Karpas-422 (cell line): ENCODE data around the gene CHMP1B. TPM values are rescaled to one million over a fixed set of nuclear protein-coding genes. Genes with fewer than 3 reads are reported as not detected.
A peak's percentile ranks its signal among the peaks of the same experiment; 100 is the strongest.
"Not testable (repeated sequence)": the region's sequence is repeated elsewhere in the genome, so short reads cannot be mapped to it uniquely, and the experiment has no call there.

Source experiments
- DNase-seq: peaks from one replicate; pipeline ENCODE4 v3.0.0-alpha.2; 2015
- H2AFZ ChIP-seq: fragments of 200-600 bp; sonication (generic); 2 replicates; pipeline ENCODE4 v1.6.1; 2014; ENCODE audit warnings: antibody characterized with exemption, low read length, mixed read lengths
- H3K27ac ChIP-seq: fragments of 200-600 bp; sonication (generic); 2 replicates; pipeline ENCODE4 v1.5.1; 2014; ENCODE audit warnings: mild to moderate bottlenecking, low read length, moderate library complexity
- H3K27me3 ChIP-seq: fragments of 200-600 bp; sonication (generic); 2 replicates; pipeline ENCODE4 v1.6.1; 2014; ENCODE audit warnings: low read length, mixed read lengths
- H3K36me3 ChIP-seq: fragments of 200-600 bp; sonication (generic); 2 replicates; pipeline ENCODE4 v1.6.1; 2014; ENCODE audit warnings: low read length, mixed read lengths; ENCODE audit not compliant: insufficient read depth
- H3K4me1 ChIP-seq: fragments of 200-600 bp; sonication (generic); 2 replicates; pipeline ENCODE4 v1.6.1; 2014; ENCODE audit warnings: mild to moderate bottlenecking, low read length, mixed read lengths
- H3K4me2 ChIP-seq: fragments of 200-600 bp; sonication (generic); 2 replicates; pipeline ENCODE4 v1.6.1; 2014; ENCODE audit warnings: low read length, low read depth, mild to moderate bottlenecking; ENCODE audit not compliant: poor library complexity, severe bottlenecking
- H3K4me3 ChIP-seq: fragments of 200-600 bp; sonication (generic); 2 replicates; pipeline ENCODE4 v1.5.1; 2014; ENCODE audit warnings: mild to moderate bottlenecking, antibody characterized with exemption, low read length, mixed read lengths
- H3K79me2 ChIP-seq: fragments of 200-600 bp; sonication (generic); 2 replicates; pipeline ENCODE4 v1.6.1; 2014; ENCODE audit warnings: mild to moderate bottlenecking, low read length, mixed read lengths
- H3K9ac ChIP-seq: fragments of 200-600 bp; sonication (generic); 2 replicates; pipeline ENCODE4 v1.6.0; 2014; ENCODE audit warnings: low read length
- H3K9me2 ChIP-seq: fragments of 200-600 bp; sonication (generic), shearing (Covaris generic); replicated peaks from 2 replicates; pipeline ENCODE4 v1.6.0; 2014; ENCODE audit warnings: mild to moderate bottlenecking, low read length, moderate library complexity; ENCODE audit not compliant: insufficient read depth
- H3K9me3 ChIP-seq: fragments of 300-700, 200-600 bp; sonication (generic); 2 replicates; pipeline ENCODE4 v1.6.1; 2014; ENCODE audit warnings: low read length, mixed read lengths
- H4K20me1 ChIP-seq: fragments of 200-600 bp; sonication (generic); 2 replicates; pipeline ENCODE4 v1.6.1; 2014; ENCODE audit warnings: mild to moderate bottlenecking, antibody characterized with exemption, low read length, low read depth; ENCODE audit not compliant: insufficient read depth
- total RNA-seq: library from RNA; depleted of rRNA; stranded (reverse); fragments of >200 nt; shearing (Covaris generic); gene quantifications from 2 replicates; pipeline ENCODE4 v1.2.3, GENCODE V29; 2014; ENCODE audit warnings: low replicate concordance

CHMP1B gene
- total RNA-seq, 1 experiment from 2014 or later = 28.3 TPM

DNA sequence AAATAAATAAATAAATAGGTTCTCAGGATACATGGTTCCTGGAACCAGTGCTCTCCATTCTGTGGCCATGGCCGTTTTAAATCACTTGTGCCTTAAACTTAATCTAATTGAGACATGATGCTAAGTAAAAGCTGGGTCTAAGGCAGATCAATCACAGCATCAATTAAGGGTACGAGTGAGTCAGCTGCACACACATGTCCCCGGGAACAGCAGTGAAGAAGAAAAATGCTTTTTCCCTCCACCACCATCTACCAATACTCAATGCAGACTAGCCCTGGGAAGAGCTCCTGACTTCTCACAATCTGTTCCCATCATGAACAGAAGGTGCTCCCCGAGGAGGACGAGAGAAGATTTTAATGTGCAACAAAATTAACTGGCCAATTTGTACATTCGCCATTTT, 6.8 kb upstream of the CHMP1B start:
- Histone ChIP-seq H3K79me2 (no peaks in the 10 kb centered on the region), H3K27me3 (no peaks in the 10 kb centered on the region), H3K27ac (no peak overlapping the region), H3K4me2 (no peak overlapping the region), H3K9ac (no peak overlapping the region), H3K4me1 (no peaks in the 10 kb centered on the region), H3K4me3 (no peak overlapping the region), H2AFZ (no peak overlapping the region), H3K9me3 (no peaks in the 10 kb centered on the region), H4K20me1 (no peaks in the 10 kb centered on the region), H3K9me2 (no peaks in the 10 kb centered on the region), H3K36me3 (no peaks in the 10 kb centered on the region)
- DNase-seq = no peak

DNA sequence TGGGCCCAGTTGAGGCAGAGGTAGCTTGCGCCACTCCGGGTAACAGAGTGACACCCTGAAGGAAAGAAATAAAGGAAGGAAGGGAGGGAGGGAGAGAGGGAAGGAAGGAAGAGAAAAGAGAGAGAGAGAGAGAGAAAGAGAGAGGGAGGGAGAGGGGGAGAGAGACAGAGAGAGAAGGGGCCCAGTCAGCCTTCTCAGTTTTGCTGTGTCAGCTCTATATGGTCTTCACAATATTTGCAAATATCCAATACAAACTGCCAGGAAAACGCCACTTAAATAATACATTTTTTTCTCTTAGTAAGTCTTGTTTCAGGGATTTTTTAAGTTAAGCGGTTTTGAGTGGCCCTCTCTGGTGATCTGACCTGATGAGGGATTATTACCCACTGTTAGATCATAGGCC, 5.6 kb upstream of the CHMP1B start:
- Histone ChIP-seq H3K4me2 (no peak overlapping the region), H3K9me3 (no peaks in the 10 kb centered on the region), H3K9me2 (no peaks in the 10 kb centered on the region), H3K79me2 (no peaks in the 10 kb centered on the region), H3K27me3 (no peaks in the 10 kb centered on the region), H3K27ac (no peak overlapping the region), H4K20me1 (no peaks in the 10 kb centered on the region), H3K4me3 (no peak overlapping the region), H3K9ac (no peak overlapping the region), H3K36me3 (no peaks in the 10 kb centered on the region), H3K4me1 (peaks cover 11% of the 10 kb centered on the region), H2AFZ (no peak overlapping the region)
- DNase-seq = no peak

DNA sequence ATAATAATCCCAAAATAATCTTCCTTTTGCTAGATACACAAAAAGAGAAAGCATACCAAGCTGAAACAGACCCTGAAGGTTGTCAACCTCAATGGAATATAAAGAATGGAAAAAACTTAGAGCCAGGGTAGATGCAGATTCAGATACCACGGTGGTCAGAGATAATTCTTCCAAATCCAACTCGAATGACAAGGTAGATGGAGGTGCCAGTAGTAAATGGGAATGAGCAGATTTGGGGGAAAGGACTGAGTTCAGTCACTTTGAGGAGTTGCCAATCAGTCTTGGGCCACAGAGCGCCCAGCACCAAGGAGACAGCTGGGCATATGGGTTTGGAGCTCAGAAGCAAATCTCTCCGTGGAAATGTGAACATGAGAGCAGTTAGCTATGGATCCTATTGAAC, 3.4 kb upstream of the CHMP1B start:
- Histone ChIP-seq H3K9me2 (no peaks in the 10 kb centered on the region), H3K36me3 (no peaks in the 10 kb centered on the region), H3K4me3 (no peak overlapping the region), H3K79me2 (peaks cover 16% of the 10 kb centered on the region), H3K27ac (no peak overlapping the region), H3K9ac (no peak overlapping the region), H3K27me3 (no peaks in the 10 kb centered on the region), H3K4me1 (peaks cover 22% of the 10 kb centered on the region), H3K4me2 (no peak overlapping the region), H3K9me3 (no peaks in the 10 kb centered on the region), H2AFZ (no peak overlapping the region), H4K20me1 (0 out of 2 replicates have a peak, but pooled peaks cover 6% of the 10 kb centered on the region)
- DNase-seq = no peak

DNA sequence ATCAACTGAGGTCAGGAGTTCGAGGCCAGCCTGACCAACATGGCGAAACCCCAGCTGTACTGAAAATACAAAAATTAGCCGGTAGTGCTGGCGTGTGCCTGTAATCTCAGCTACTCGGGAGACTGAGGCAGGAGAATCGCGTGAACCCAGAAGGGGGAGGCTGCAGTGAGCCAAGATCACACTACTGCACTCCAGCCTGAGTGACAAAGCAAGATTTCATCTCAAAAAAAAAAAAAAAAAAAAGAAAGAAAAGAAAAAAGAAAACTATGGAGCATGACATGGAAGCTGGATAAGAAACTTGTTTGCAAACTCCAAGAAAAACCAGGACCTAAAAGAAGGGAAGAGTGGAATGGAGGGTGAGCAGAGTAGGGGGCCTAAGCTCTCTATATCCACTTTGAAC, 1.9 kb upstream of the CHMP1B start:
- H3K27me3 ChIP-seq = no peaks in the 10 kb centered on the region
- DNase-seq = no peak
- no peak overlapping the region for H3K4me3 ChIP-seq
- H2AFZ ChIP-seq = no peak overlapping the region
- no peaks in the 10 kb centered on the region for H3K9me3 ChIP-seq
- H3K4me1 ChIP-seq = peaks cover 29% of the 10 kb centered on the region
- no peak overlapping the region for H3K4me2 ChIP-seq
- 0 out of 2 replicates have a peak, but pooled peaks cover 7% of the 10 kb centered on the region for H4K20me1 ChIP-seq
- no peak overlapping the region for H3K9ac ChIP-seq
- no peak overlapping the region for H3K27ac ChIP-seq
- H3K9me2 ChIP-seq = no peaks in the 10 kb centered on the region
- no peaks in the 10 kb centered on the region for H3K36me3 ChIP-seq
- H3K79me2 ChIP-seq = peaks cover 23% of the 10 kb centered on the region

DNA sequence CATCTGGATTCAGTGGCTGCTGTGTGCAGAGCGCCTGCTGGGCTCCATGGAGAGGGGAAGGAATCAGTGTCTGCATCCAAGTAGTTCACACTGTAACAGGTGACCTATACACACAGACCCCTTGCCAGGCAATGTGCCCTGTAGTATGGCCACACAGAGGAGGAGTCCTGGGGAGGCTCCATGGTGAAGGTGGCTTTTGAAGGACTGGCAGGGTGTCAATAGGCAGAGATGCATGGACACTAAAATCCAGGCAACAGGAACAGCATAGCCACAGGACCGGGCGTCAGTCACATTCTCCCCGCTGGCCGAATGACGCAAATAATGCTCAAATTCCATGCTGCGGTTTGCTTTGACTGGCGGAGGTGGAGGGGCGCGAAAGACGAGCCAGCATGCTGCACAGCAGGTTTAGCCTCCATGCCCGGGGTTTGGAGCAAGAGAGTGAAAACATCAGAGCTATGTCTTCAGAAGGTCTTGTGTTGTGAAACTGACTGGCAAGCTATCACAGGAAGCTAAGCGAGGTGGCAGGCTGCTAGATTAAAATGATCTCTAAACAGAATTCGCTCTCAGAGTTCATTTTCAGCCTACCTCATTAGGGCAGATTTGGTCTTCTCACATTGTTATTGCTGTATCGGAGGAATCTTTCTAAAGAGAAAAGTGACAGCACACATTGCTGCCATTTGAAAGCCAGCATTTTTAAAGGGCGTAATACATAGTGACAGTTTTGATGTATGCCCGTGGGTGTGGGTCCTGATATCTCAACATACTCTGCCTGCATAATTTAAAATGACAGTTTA, 1.2 kb upstream of the CHMP1B start:
- Histone ChIP-seq H3K9me2 (no peaks in the 10 kb centered on the region), H3K4me1 (peaks cover 29% of the 10 kb centered on the region), H3K4me2 (peak overlapping the region; percentile 95), H2AFZ (peak overlapping the region; percentile 99), H3K9ac (peak overlapping the region; percentile 86), H4K20me1 (0 out of 2 replicates have a peak, but pooled peaks cover 7% of the 10 kb centered on the region), H3K9me3 (no peaks in the 10 kb centered on the region), H3K27me3 (no peaks in the 10 kb centered on the region), H3K4me3 (peak overlapping the region; percentile 84), H3K27ac (no peak overlapping the region), H3K36me3 (no peaks in the 10 kb centered on the region), H3K79me2 (peaks cover 23% of the 10 kb centered on the region)
- DNase-seq = peak; percentile 66

DNA sequence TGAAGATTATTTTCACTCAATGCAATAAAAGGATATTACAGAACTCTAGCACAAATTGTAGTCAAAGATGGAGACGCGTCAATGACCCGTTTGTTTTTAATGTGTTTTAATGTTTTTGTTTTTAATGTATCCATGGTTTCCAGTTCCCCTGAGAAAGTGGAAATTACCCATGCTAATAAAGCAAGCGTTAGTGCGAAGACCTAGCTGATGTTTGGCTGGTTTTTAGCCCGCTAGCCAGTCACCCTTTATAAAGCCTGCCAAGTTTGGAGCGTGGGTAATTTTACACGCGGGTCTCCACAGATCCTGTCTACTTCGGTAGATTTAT, 430 bp upstream of the CHMP1B start:
- H3K9me2 ChIP-seq = no peaks in the 10 kb centered on the region
- H4K20me1 ChIP-seq = 0 out of 2 replicates have a peak, but pooled peaks cover 7% of the 10 kb centered on the region
- H3K4me2 ChIP-seq = peak overlapping the region; percentile 95
- H3K27ac ChIP-seq = no peak overlapping the region
- peaks cover 29% of the 10 kb centered on the region for H3K4me1 ChIP-seq
- peaks cover 23% of the 10 kb centered on the region for H3K79me2 ChIP-seq
- peak overlapping the region; percentile 86 for H3K9ac ChIP-seq
- H3K4me3 ChIP-seq = peak overlapping the region; percentile 84
- no peaks in the 10 kb centered on the region for H3K36me3 ChIP-seq
- H3K27me3 ChIP-seq = no peaks in the 10 kb centered on the region
- DNase-seq = no peak
- no peaks in the 10 kb centered on the region for H3K9me3 ChIP-seq
- peak overlapping the region; percentile 99 for H2AFZ ChIP-seq

DNA sequence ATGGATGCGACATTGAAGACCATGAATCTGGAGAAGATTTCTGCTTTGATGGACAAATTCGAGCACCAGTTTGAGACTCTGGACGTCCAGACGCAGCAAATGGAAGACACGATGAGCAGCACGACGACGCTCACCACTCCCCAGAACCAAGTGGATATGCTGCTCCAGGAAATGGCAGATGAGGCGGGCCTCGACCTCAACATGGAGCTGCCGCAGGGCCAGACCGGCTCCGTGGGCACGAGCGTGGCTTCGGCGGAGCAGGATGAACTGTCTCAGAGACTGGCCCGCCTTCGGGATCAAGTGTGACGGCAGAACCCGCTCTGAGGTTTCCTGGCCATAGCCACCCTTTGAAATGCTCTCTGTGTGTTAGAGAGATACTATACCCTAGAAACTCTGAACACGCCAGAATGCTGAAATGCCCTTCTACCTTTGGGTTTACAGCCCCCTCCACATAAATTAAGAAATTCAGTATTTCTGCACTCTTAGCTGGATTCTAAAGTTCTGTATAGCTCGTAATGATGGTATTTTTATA, 659 bp downstream of the CHMP1B start:
- H3K79me2 ChIP-seq = peaks cover 23% of the 10 kb centered on the region
- no peak overlapping the region for H3K27ac ChIP-seq
- H3K9ac ChIP-seq = peak overlapping the region; percentile 86
- no peaks in the 10 kb centered on the region for H3K9me2 ChIP-seq
- peak overlapping the region; percentile 84 for H3K4me3 ChIP-seq
- H3K4me2 ChIP-seq = peak overlapping the region; percentile 95
- no peaks in the 10 kb centered on the region for H3K36me3 ChIP-seq
- 0 out of 2 replicates have a peak, but pooled peaks cover 7% of the 10 kb centered on the region for H4K20me1 ChIP-seq
- H3K27me3 ChIP-seq = no peaks in the 10 kb centered on the region
- H3K4me1 ChIP-seq = peaks cover 29% of the 10 kb centered on the region
- no peaks in the 10 kb centered on the region for H3K9me3 ChIP-seq
- DNase-seq = peak; percentile 71
- peak overlapping the region; percentile 40; the same call in 1 of the 2 replicates for H2AFZ ChIP-seq

DNA sequence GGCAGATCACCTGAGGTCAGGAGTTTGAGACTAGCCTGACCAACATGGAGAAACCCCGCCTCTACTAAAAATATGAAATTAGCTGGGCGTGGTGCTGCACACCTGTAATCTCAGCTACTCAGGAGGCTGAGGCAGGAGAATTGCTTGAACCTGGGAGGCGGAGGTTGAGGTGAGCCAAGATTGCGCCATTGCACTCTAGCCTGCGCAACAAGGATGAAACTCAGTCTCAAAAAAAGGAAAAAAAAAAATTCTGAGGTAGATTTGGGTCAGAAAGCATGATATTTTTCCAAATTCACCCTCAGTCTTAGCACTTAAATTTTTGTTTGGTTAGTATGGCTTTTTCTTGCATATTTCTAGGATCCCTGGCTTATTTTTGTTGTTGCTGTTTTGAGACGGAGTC, 3.3 kb downstream of the CHMP1B start:
- H3K36me3 ChIP-seq, H4K20me1 ChIP-seq, H3K9ac ChIP-seq, H3K27ac ChIP-seq, H3K9me2 ChIP-seq, H3K9me3 ChIP-seq, DNase-seq, H3K27me3 ChIP-seq, H2AFZ ChIP-seq, H3K4me2 ChIP-seq, H3K4me3 ChIP-seq: not testable (repeated sequence)
- peaks cover 29% of the 10 kb centered on the region for H3K4me1 ChIP-seq
- H3K79me2 ChIP-seq = peaks cover 23% of the 10 kb centered on the region
